ENCODE results near the gene ASB10. TPM values are rescaled to one million over a fixed set of nuclear protein-coding genes. Genes with fewer than 3 reads are reported as not detected.

The ASB10 gene
- total and polyA plus RNA-seq, 2 donors (not counting 1 experiment from before 2014, with no cell fraction given), result not detected

DNA sequence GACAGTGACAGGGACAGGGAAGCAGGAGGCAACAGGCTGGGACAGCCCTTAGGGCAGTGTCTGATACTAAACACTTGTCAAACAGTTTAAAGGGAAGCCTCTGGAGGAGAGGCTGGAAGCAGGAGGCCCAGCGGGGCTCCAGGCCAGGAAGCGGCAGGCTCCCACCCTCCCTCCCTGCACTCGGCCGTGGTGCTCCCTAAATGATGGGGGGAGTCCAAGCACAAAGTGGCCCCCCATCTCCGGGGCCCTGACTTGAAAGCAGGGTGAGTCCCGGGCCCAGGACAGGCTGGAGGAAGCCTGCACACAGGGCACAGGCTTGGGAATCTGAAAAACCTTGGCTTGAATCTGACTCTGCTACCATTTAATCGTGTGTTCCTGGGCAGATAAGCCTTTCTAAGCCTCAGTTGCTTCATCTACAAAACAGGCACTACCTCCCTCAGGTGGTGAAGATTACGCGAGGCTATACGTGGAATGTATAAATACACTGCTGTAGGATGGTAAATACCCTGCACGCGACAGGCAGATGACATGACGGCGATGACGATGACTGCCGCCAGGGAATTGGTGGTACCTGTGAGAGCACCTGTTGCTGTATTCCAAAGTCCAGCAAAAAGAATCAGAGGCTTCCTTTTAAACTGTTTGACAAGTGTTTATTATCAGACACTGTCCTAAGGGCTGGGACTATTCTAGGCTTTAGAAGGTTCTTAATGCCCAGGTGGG lies 53.6 kb downstream of the ASB10 start:
- Histone ChIP-seq H4K20me1 (ENCODE audit: control insufficient read depth, extremely low read depth, insufficient read depth, low read length) (no peaks in the 10 kb centered on the region), H3K4me1 (ENCODE audit: control insufficient read depth, extremely low read depth, insufficient read depth, low read length) (no peaks in the 10 kb centered on the region), H3K9ac (ENCODE audit: insufficient read depth, low read length) (no peak overlapping the region), H3K4me2 (ENCODE audit: extremely low read depth, insufficient read depth, low read length) (no peak overlapping the region), H3K4me3 (replicated peaks in 1 of 4; ENCODE audit: control extremely low read depth in 1 of 4, insufficient read depth in 1 of 4, low read depth in 3 of 4, low read length in 4 of 4) (no peak overlapping the region), H3K27me3 (ENCODE audit: control insufficient read depth, insufficient read depth, low read length) (no peaks in the 10 kb centered on the region), H3K27ac (ENCODE audit: insufficient read depth, low read length) (no peak overlapping the region), H2AFZ (ENCODE audit: low read length) (no peak overlapping the region), H3K9me3 (ENCODE audit: control insufficient read depth, insufficient read depth, low read depth, low read length) (no peaks in the 10 kb centered on the region), H3K79me2 (ENCODE audit: control insufficient read depth, insufficient read depth, low read length) (no peaks in the 10 kb centered on the region), H3K36me3 (ENCODE audit: control insufficient read depth, insufficient read depth, low read length) (peaks cover 22% of the 10 kb centered on the region)
- TF ChIP-seq, protein P1, sequence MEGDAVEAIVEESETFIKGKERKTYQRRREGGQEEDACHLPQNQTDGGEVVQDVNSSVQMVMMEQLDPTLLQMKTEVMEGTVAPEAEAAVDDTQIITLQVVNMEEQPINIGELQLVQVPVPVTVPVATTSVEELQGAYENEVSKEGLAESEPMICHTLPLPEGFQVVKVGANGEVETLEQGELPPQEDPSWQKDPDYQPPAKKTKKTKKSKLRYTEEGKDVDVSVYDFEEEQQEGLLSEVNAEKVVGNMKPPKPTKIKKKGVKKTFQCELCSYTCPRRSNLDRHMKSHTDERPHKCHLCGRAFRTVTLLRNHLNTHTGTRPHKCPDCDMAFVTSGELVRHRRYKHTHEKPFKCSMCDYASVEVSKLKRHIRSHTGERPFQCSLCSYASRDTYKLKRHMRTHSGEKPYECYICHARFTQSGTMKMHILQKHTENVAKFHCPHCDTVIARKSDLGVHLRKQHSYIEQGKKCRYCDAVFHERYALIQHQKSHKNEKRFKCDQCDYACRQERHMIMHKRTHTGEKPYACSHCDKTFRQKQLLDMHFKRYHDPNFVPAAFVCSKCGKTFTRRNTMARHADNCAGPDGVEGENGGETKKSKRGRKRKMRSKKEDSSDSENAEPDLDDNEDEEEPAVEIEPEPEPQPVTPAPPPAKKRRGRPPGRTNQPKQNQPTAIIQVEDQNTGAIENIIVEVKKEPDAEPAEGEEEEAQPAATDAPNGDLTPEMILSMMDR (conservative IDR thresholded peaks at IDR 0.05 in 1 of 2, IDR thresholded peaks at IDR 0.05 in 1 of 2; ENCODE audit: low read depth in 1 of 2, low read length in 2 of 2), result no peak
- no peak for TF ChIP-seq EZH2 (IDR thresholded peaks at IDR 0.05; ENCODE audit: low read length, missing control alignments)
- DNase-seq (ENCODE audit: low read depth in 2 of 2), result no peak

GRCh38 chr7:151132461-151133205 lies 54.4 kb downstream of the ASB10 start:
- Histone ChIP-seq H3K9ac (ENCODE audit: insufficient read depth, low read length) (no peak overlapping the region), H3K4me2 (ENCODE audit: extremely low read depth, insufficient read depth, low read length) (no peak overlapping the region), H3K36me3 (ENCODE audit: control insufficient read depth, insufficient read depth, low read length) (peaks cover 23% of the 10 kb centered on the region), H3K9me3 (ENCODE audit: control insufficient read depth, insufficient read depth, low read depth, low read length) (no peaks in the 10 kb centered on the region), H3K27ac (ENCODE audit: insufficient read depth, low read length) (no peak overlapping the region), H3K79me2 (ENCODE audit: control insufficient read depth, insufficient read depth, low read length) (no peaks in the 10 kb centered on the region), H3K4me3 (replicated peaks in 1 of 4; ENCODE audit: control extremely low read depth in 1 of 4, insufficient read depth in 1 of 4, low read depth in 3 of 4, low read length in 4 of 4) (no peak overlapping the region), H3K27me3 (ENCODE audit: control insufficient read depth, insufficient read depth, low read length) (no peaks in the 10 kb centered on the region), H4K20me1 (ENCODE audit: control insufficient read depth, extremely low read depth, insufficient read depth, low read length) (no peaks in the 10 kb centered on the region), H3K4me1 (ENCODE audit: control insufficient read depth, extremely low read depth, insufficient read depth, low read length) (no peaks in the 10 kb centered on the region), H2AFZ (ENCODE audit: low read length) (no peak overlapping the region)
- DNase-seq (ENCODE audit: low read depth in 2 of 2), result no peak
- TF ChIP-seq, protein P1 (conservative IDR thresholded peaks at IDR 0.05 in 1 of 2, IDR thresholded peaks at IDR 0.05 in 1 of 2; ENCODE audit: low read depth in 1 of 2, low read length in 2 of 2), result no peak
- no peak for TF ChIP-seq EZH2 (IDR thresholded peaks at IDR 0.05; ENCODE audit: low read length, missing control alignments)

GRCh38 chr7:151131592-151132293 lies 55.3 kb downstream of the ASB10 start:
- H4K20me1 ChIP-seq (ENCODE audit: control insufficient read depth, extremely low read depth, insufficient read depth, low read length), result no peaks in the 10 kb centered on the region
- H3K27me3 ChIP-seq (ENCODE audit: control insufficient read depth, insufficient read depth, low read length), result no peaks in the 10 kb centered on the region
- H3K4me1 ChIP-seq (ENCODE audit: control insufficient read depth, extremely low read depth, insufficient read depth, low read length), result no peaks in the 10 kb centered on the region
- no peaks in the 10 kb centered on the region for H3K9me3 ChIP-seq (ENCODE audit: control insufficient read depth, insufficient read depth, low read depth, low read length)
- peaks cover 22% of the 10 kb centered on the region for H3K36me3 ChIP-seq (ENCODE audit: control insufficient read depth, insufficient read depth, low read length)
- no peak overlapping the region for H3K9ac ChIP-seq (ENCODE audit: insufficient read depth, low read length)
- TF ChIP-seq, protein P1 (conservative IDR thresholded peaks at IDR 0.05 in 1 of 2, IDR thresholded peaks at IDR 0.05 in 1 of 2; ENCODE audit: low read depth in 1 of 2, low read length in 2 of 2), result no peak
- no peak for TF ChIP-seq EZH2 (IDR thresholded peaks at IDR 0.05; ENCODE audit: low read length, missing control alignments)
- no peak overlapping the region for H3K27ac ChIP-seq (ENCODE audit: insufficient read depth, low read length)
- no peaks in the 10 kb centered on the region for H3K79me2 ChIP-seq (ENCODE audit: control insufficient read depth, insufficient read depth, low read length)
- no peak overlapping the region for H3K4me3 ChIP-seq (replicated peaks in 1 of 4; ENCODE audit: control extremely low read depth in 1 of 4, insufficient read depth in 1 of 4, low read depth in 3 of 4, low read length in 4 of 4)
- H2AFZ ChIP-seq (ENCODE audit: low read length), result no peak overlapping the region
- peak in 1 of 2 donors; percentile 28 for DNase-seq (ENCODE audit: low read depth in 2 of 2)
- H3K4me2 ChIP-seq (ENCODE audit: extremely low read depth, insufficient read depth, low read length), result no peak overlapping the region

All from fibroblast of lung (primary cell).